ENCODE data around the gene NID1. TPM values are rescaled to one million over a fixed set of nuclear protein-coding genes. Genes with fewer than 3 reads are reported as not detected.
"Not testable (repeated sequence)": the region's sequence is repeated elsewhere in the genome, so short reads cannot be mapped to it uniquely, and the experiment has no call there.

The NID1 gene
- total RNA-seq, 1 donor from 2014 or later, result 49.7 TPM

- no peak for DNase-seq (ENCODE audit: low spot score)
- no peak for ATAC-seq
Measured at GRCh38 chr1:235942979-235943575, 121.8 kb downstream of the NID1 start.

- peak; percentile 4 for ATAC-seq
- no peak for DNase-seq (ENCODE audit: low spot score)
Measured at GRCh38 chr1:235942625-235942934, 122.3 kb downstream of the NID1 start.

- ATAC-seq, result peak; percentile 19
- no peak for DNase-seq (ENCODE audit: low spot score)
Measured at GRCh38 chr1:235941876-235942624, 122.8 kb downstream of the NID1 start.

- no peak for DNase-seq (ENCODE audit: low spot score)
- ATAC-seq, result peak; percentile 8
Measured at GRCh38 chr1:235940285-235940684, 124.6 kb downstream of the NID1 start.

GRCh38 chr1:235939480-235939775 lies 125.5 kb downstream of the NID1 start:
- ATAC-seq (no peak), DNase-seq (ENCODE audit: low spot score) (no peak)

GRCh38 chr1:235938709-235939479 lies 126.0 kb downstream of the NID1 start:
- peak; percentile 18 for ATAC-seq
- no peak for DNase-seq (ENCODE audit: low spot score)

- ATAC-seq (no peak), DNase-seq (ENCODE audit: low spot score) (no peak)
Measured at GRCh38 chr1:235937123-235937522, 127.8 kb downstream of the NID1 start.

GRCh38 chr1:235935235-235936225 lies 129.4 kb downstream of the NID1 start:
- DNase-seq (ENCODE audit: low spot score) (no peak), ATAC-seq (no peak)

- ATAC-seq, result no peak
- no peak for DNase-seq (ENCODE audit: low spot score)
Measured at GRCh38 chr1:235933766-235934116, 131.1 kb downstream of the NID1 start.

GRCh38 chr1:235933017-235933765 lies 131.7 kb downstream of the NID1 start:
- ATAC-seq, result peak; percentile 42
- DNase-seq (ENCODE audit: low spot score), result no peak

GRCh38 chr1:235932090-235932510 lies 132.8 kb downstream of the NID1 start:
- peak; percentile 88 for DNase-seq (ENCODE audit: low spot score)
- ATAC-seq, result peak; percentile 86

- DNase-seq (ENCODE audit: low spot score), result no peak
- ATAC-seq, result peak; percentile 3
Measured at GRCh38 chr1:235931171-235931738, 133.6 kb downstream of the NID1 start.

GRCh38 chr1:235930543-235930942 lies 134.3 kb downstream of the NID1 start:
- DNase-seq (ENCODE audit: low spot score) (no peak), ATAC-seq (no peak)

- DNase-seq (ENCODE audit: low spot score) (no peak), ATAC-seq (no peak)
Measured at GRCh38 chr1:235929216-235929615, 135.7 kb downstream of the NID1 start.

GRCh38 chr1:235928197-235928596 lies 136.7 kb downstream of the NID1 start:
- ATAC-seq, result no peak
- no peak for DNase-seq (ENCODE audit: low spot score)

GRCh38 chr1:235927551-235927950 lies 137.3 kb downstream of the NID1 start:
- DNase-seq (ENCODE audit: low spot score), result not testable (repeated sequence)
- peak; percentile 36 for ATAC-seq
